Coronary artery (tissue), 2 donors: ENCODE results near the gene CRYBB2.
"Not testable (repeated sequence)": the region's sequence is repeated elsewhere in the genome, so short reads cannot be mapped to it uniquely, and the experiment has no call there.

Source experiments
- DNase-seq: peaks from one replicate; pipeline ENCODE4 v3.0.0-alpha.2; 2017; ENCODE audit warnings: low spot score
- H3K27ac ChIP-seq, 2 donors: fragments of 200-600 bp; sonication (generic); one replicate each; pipeline ENCODE4 v1.5.1; 2016 to 2019
- H3K4me3 ChIP-seq: fragments of 200-600 bp; sonication (generic); 2 replicates; pipeline ENCODE4 v1.5.1; 2016; ENCODE audit warnings: mild to moderate bottlenecking, moderate library complexity
- TF ChIP-seq, protein P1 (sequence below): fragments of 200-600 bp; sonication (generic); IDR thresholded peaks from one replicate; pipeline ENCODE4 v1.5.1; 2019; ENCODE audit warnings: antibody characterized with exemption

Gene CRYBB2

DNA sequence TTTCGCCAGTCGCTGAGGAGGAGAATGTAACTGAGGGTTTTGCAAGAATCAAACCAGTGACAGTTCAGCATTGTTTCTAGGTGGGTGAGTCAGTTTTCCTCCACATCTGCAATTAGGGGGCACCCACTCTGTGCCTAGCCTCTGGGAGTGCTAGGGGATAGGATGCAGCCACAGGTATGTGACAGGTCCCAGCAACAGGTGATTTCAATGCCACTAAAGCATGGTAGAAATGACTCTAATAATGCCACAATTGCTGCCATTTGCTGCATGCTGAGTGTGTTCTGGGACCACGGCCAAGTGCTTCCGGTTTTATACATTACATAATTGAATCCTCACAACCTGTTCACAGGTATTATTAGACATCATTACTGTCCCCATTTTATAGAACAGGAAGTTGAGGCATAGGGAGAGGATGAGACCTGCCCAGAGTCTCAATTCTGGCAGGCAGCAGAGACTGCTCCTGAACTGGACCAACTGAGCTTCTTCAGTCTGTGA is 556 bp downstream of the CRYBB2 start:
- TF ChIP-seq, protein P1, sequence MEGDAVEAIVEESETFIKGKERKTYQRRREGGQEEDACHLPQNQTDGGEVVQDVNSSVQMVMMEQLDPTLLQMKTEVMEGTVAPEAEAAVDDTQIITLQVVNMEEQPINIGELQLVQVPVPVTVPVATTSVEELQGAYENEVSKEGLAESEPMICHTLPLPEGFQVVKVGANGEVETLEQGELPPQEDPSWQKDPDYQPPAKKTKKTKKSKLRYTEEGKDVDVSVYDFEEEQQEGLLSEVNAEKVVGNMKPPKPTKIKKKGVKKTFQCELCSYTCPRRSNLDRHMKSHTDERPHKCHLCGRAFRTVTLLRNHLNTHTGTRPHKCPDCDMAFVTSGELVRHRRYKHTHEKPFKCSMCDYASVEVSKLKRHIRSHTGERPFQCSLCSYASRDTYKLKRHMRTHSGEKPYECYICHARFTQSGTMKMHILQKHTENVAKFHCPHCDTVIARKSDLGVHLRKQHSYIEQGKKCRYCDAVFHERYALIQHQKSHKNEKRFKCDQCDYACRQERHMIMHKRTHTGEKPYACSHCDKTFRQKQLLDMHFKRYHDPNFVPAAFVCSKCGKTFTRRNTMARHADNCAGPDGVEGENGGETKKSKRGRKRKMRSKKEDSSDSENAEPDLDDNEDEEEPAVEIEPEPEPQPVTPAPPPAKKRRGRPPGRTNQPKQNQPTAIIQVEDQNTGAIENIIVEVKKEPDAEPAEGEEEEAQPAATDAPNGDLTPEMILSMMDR: no peak
- Histone ChIP-seq H3K27ac (no peak overlapping the region), H3K4me3 (no peak overlapping the region)
- no peak for DNase-seq

GRCh38 chr22:25221790-25222189 is 2.4 kb downstream of the CRYBB2 start:
- no peak overlapping the region for H3K27ac ChIP-seq
- TF ChIP-seq, protein P1: no peak
- no peak for DNase-seq
- no peak overlapping the region for H3K4me3 ChIP-seq

- DNase-seq: no peak
- Histone ChIP-seq H3K4me3 (no peak overlapping the region), H3K27ac (no peak overlapping the region)
- TF ChIP-seq, protein P1: no peak
Measured at GRCh38 chr22:25223269-25223850, 3.9 kb downstream of the CRYBB2 start.

DNA sequence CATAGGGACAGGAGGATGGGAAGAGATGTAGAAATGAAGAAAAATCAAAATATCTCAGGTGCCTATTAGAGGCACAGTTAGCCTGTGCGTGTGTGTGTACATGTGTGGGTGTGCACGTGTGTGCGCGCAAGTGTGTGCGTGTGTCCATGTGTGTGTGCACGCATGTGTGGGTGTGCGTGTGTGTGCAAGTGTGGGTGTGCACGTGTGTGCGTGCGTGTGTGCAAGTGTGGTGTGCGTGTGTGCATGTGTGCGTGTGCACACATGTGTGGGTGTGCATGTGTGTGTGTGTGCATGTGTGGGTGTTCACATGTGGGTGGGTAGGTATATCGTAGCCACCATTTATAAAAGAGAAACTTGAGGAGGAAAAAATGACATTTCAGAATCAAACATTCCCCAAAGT is 9.4 kb downstream of the CRYBB2 start:
- no peak for DNase-seq
- H3K4me3 ChIP-seq: no peak overlapping the region
- TF ChIP-seq, protein P1: no peak
- H3K27ac ChIP-seq: no peak overlapping the region

- H3K4me3 ChIP-seq, DNase-seq, H3K27ac ChIP-seq: not testable (repeated sequence)
Measured at GRCh38 chr22:25230760-25231159, 11.3 kb downstream of the CRYBB2 start.

GRCh38 chr22:25232301-25232700 is 12.9 kb downstream of the CRYBB2 start:
- Histone ChIP-seq H3K27ac (no peak overlapping the region), H3K4me3 (no peak overlapping the region)
- TF ChIP-seq, protein P1: no peak
- DNase-seq: no peak

GRCh38 chr22:25233706-25234105 is 14.3 kb downstream of the CRYBB2 start:
- not testable (repeated sequence) for H3K27ac ChIP-seq, H3K4me3 ChIP-seq, DNase-seq

DNA sequence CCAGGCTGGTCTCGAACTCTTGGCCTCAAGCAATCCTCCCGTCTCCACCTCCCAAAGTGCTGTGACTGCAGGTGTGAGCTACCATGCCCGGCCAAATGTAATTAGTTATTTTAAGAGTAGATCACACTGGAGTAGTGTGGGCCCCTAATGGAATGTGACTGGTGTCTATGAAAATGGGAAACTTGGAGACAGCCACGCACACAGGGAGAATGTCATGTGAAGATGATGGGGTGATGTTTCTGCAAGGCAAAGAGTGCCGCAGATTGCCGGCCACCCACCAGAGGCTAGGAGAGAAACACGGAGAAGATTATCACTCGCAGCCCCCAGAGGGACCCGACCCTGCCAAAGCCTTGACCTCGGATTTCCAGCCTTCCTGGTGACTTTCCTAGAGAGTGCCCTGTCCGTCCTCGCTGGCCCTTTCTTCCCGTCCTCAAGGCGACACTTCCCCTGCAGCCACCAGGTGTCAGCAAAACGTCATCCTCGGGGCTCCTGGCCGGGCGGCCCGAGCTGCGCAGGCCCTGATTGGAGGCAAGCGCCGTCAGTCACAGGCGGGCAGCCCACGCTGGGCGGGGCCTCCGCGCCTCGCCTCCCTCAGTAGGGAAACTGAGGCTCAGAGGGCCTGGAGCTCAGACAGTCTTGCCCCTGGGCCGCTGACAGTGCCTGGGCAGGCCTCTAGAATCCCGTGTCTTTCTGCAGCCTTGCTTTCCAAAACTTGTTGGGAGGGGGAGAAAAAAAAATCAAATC is 16.3 kb downstream of the CRYBB2 start:
- H3K4me3 ChIP-seq: no peak overlapping the region
- DNase-seq: peak; percentile 77
- H3K27ac ChIP-seq: no peak overlapping the region
- TF ChIP-seq, protein P1: peak; percentile 20
